Measurements from ENCODE around the gene TTLL8. TPM values are rescaled to one million over a fixed set of nuclear protein-coding genes. Genes with fewer than 3 reads are reported as not detected.

Gene TTLL8
- total RNA-seq, 2 donors from 2014 or later, result 0.20 TPM; not detected in 1

GRCh38 chr22:50046019-50046415 lies 12.1 kb downstream of the TTLL8 start:
- no peak overlapping the region for H3K27ac ChIP-seq (ENCODE audit: low read depth, low read length)
- WGBS, 2 experiments (ENCODE audit: insufficient coverage in 1 of 2, insufficient read length in 1 of 2), result 87% methylated on average over 14 to 19 of the region's 19 CpGs
- Mint-ChIP-seq H3K4me3 (no peak overlapping the region), H3K27ac (no peak overlapping the region), H3K9me3 (no peaks in the 10 kb centered on the region), H3K36me3 (ENCODE audit: low read depth) (no peaks in the 10 kb centered on the region), H3K27me3 (ENCODE audit: insufficient read depth) (no peaks in the 10 kb centered on the region), H3K4me1 (no peaks in the 10 kb centered on the region)
- no peak overlapping the region for H3K9ac ChIP-seq (ENCODE audit: extremely low read depth, low read length, poor library complexity, severe bottlenecking)
- no peak overlapping the region for H3K4me3 ChIP-seq (ENCODE audit: low read length)
- no peaks in the 10 kb centered on the region for H3K36me3 ChIP-seq (ENCODE audit: control insufficient read depth, insufficient read depth, low read length)
- no peak for DNase-seq
- no peaks in the 10 kb centered on the region for H3K4me1 ChIP-seq (ENCODE audit: control insufficient read depth, insufficient read depth, low read length)
- no peaks in the 10 kb centered on the region for H3K27me3 ChIP-seq (ENCODE audit: control insufficient read depth, insufficient read depth, low read length, poor library complexity, severe bottlenecking)
- no peaks in the 10 kb centered on the region for H3K9me3 ChIP-seq (ENCODE audit: control insufficient read depth, low read length)
- TF ChIP-seq, protein P1, sequence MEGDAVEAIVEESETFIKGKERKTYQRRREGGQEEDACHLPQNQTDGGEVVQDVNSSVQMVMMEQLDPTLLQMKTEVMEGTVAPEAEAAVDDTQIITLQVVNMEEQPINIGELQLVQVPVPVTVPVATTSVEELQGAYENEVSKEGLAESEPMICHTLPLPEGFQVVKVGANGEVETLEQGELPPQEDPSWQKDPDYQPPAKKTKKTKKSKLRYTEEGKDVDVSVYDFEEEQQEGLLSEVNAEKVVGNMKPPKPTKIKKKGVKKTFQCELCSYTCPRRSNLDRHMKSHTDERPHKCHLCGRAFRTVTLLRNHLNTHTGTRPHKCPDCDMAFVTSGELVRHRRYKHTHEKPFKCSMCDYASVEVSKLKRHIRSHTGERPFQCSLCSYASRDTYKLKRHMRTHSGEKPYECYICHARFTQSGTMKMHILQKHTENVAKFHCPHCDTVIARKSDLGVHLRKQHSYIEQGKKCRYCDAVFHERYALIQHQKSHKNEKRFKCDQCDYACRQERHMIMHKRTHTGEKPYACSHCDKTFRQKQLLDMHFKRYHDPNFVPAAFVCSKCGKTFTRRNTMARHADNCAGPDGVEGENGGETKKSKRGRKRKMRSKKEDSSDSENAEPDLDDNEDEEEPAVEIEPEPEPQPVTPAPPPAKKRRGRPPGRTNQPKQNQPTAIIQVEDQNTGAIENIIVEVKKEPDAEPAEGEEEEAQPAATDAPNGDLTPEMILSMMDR (conservative IDR thresholded peaks at IDR 0.05), result no peak

GRCh38 chr22:50045211-50046018 lies 12.7 kb downstream of the TTLL8 start:
- H3K27ac ChIP-seq (ENCODE audit: low read depth, low read length), result no peak overlapping the region
- DNase-seq, result no peak
- Mint-ChIP-seq H3K27ac (no peak overlapping the region), H3K27me3 (ENCODE audit: insufficient read depth) (no peaks in the 10 kb centered on the region), H3K9me3 (no peaks in the 10 kb centered on the region), H3K4me1 (no peaks in the 10 kb centered on the region), H3K36me3 (ENCODE audit: low read depth) (no peaks in the 10 kb centered on the region), H3K4me3 (no peak overlapping the region)
- no peaks in the 10 kb centered on the region for H3K4me1 ChIP-seq (ENCODE audit: control insufficient read depth, insufficient read depth, low read length)
- 86 to 91% methylated on average over 8 to 35 of the region's 35 CpGs for WGBS, 2 experiments (ENCODE audit: insufficient coverage in 1 of 2, insufficient read length in 1 of 2)
- H3K36me3 ChIP-seq (ENCODE audit: control insufficient read depth, insufficient read depth, low read length), result no peaks in the 10 kb centered on the region
- no peaks in the 10 kb centered on the region for H3K9me3 ChIP-seq (ENCODE audit: control insufficient read depth, low read length)
- H3K27me3 ChIP-seq (ENCODE audit: control insufficient read depth, insufficient read depth, low read length, poor library complexity, severe bottlenecking), result no peaks in the 10 kb centered on the region
- H3K4me3 ChIP-seq (ENCODE audit: low read length), result no peak overlapping the region
- H3K9ac ChIP-seq (ENCODE audit: extremely low read depth, low read length, poor library complexity, severe bottlenecking), result no peak overlapping the region
- TF ChIP-seq, protein P1 (conservative IDR thresholded peaks at IDR 0.05), result no peak

DNA sequence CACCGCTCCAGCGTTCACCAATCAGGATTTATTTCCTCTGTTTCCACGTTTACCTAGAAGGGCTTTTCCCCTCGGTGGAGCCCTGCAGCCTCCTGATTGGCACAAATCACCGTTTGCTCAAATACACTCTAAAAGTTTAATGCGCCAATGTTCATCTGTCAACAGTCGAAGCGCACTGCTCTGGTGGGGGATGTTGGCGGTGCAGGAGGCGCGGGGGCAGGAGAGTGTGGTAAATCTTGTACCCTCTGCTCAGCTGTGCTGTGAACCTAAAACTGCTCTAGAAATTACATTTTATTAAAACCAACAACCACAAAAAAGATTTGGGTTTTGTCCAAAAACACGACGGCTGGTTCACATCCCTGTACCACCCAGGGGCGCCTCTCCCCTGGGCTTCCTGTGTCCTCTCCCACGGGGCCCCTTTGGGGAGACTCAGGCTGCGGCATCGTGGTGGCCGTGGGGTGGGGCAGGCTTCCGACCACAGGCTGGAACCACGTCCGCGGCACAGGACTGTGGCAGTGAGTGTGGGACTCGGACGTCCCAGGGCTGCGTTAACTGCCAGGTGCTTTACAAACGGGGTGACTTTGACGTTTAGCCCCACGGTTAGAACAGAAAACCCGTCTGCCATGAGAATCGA lies 13.5 kb downstream of the TTLL8 start:
- no peaks in the 10 kb centered on the region for H3K36me3 Mint-ChIP-seq (ENCODE audit: low read depth)
- H3K36me3 ChIP-seq (ENCODE audit: control insufficient read depth, insufficient read depth, low read length), result no peaks in the 10 kb centered on the region
- no peaks in the 10 kb centered on the region for H3K27me3 Mint-ChIP-seq (ENCODE audit: insufficient read depth)
- no peak overlapping the region for H3K27ac Mint-ChIP-seq
- no peaks in the 10 kb centered on the region for H3K9me3 ChIP-seq (ENCODE audit: control insufficient read depth, low read length)
- no peak overlapping the region for H3K9ac ChIP-seq (ENCODE audit: extremely low read depth, low read length, poor library complexity, severe bottlenecking)
- no peak overlapping the region for H3K4me3 Mint-ChIP-seq
- no peaks in the 10 kb centered on the region for H3K4me1 ChIP-seq (ENCODE audit: control insufficient read depth, insufficient read depth, low read length)
- DNase-seq, result no peak
- no peak overlapping the region for H3K4me3 ChIP-seq (ENCODE audit: low read length)
- H3K27me3 ChIP-seq (ENCODE audit: control insufficient read depth, insufficient read depth, low read length, poor library complexity, severe bottlenecking), result no peaks in the 10 kb centered on the region
- H3K9me3 Mint-ChIP-seq, result no peaks in the 10 kb centered on the region
- TF ChIP-seq, protein P1 (conservative IDR thresholded peaks at IDR 0.05), result no peak
- no peak overlapping the region for H3K27ac ChIP-seq (ENCODE audit: low read depth, low read length)
- H3K4me1 Mint-ChIP-seq, result no peaks in the 10 kb centered on the region
- WGBS, 2 experiments (ENCODE audit: insufficient coverage in 1 of 2, insufficient read length in 1 of 2), result 89 to 92% methylated on average over 20 to 30 of the region's 30 CpGs

All from endodermal cell (in vitro differentiated cells).